Lower lobe of right lung (tissue), 2 donors: ENCODE results near the gene COLEC12. TPM values are rescaled to one million over a fixed set of nuclear protein-coding genes. Genes with fewer than 3 reads are reported as not detected.

Experiments used
- ATAC-seq, 2 donors: fragments of 200-7000 bp; cut with Tn5 transposase; one replicate each; pipeline ENCODE4 v1.9.1; 2020 to 2022; ENCODE audit warnings: mild to moderate bottlenecking in 2 of 2, moderate library complexity in 2 of 2
- DNase-seq: peaks from one replicate; pipeline ENCODE4 v3.0.0-alpha.2; 2020
- H3K27ac ChIP-seq: fragments of 200-600 bp; one replicate; pipeline ENCODE4 v1.8.0; 2022
- H3K27me3 ChIP-seq: fragments of 200-600 bp; one replicate; pipeline ENCODE4 v1.8.0; 2022; ENCODE audit warnings: low read depth
- H3K36me3 ChIP-seq: fragments of 200-600 bp; one replicate; pipeline ENCODE4 v1.8.0; 2022; ENCODE audit warnings: mild to moderate bottlenecking
- H3K4me1 ChIP-seq: fragments of 200-600 bp; one replicate; pipeline ENCODE4 v1.8.0; 2022
- H3K4me3 ChIP-seq: fragments of 200-600 bp; one replicate; pipeline ENCODE4 v1.8.0; 2022; ENCODE audit warnings: mild to moderate bottlenecking
- H3K9me3 ChIP-seq: fragments of 200-600 bp; one replicate; pipeline ENCODE4 v1.8.0; 2022
- intact Hi-C: fragments of 100-400 bp; cut with DNase I; formaldehyde crosslinking; loops from one replicate; pipeline ENCODE4 v1.11.0; 2022
- total RNA-seq: library from RNA; stranded (reverse); fragmentation: NEBNext Ultra II Directional; extraction: Animal tissue kit (Norgen Biotek cat#: 25700); gene quantifications from one replicate; pipeline ENCODE4 v1.2.1, GENCODE V29; 2021
- TF ChIP-seq, protein P1 (sequence below): fragments of 200-600 bp; IDR thresholded peaks from one replicate; pipeline ENCODE4 v1.8.0; 2022; ENCODE audit warnings: antibody characterized with exemption, mild to moderate bottlenecking
- donor health status: DM: no; HTN: yes; CAD: no; lungs with severe emphysema.

COLEC12 gene
- total RNA-seq, 1 donor from 2014 or later: 79.2 TPM

DNA sequence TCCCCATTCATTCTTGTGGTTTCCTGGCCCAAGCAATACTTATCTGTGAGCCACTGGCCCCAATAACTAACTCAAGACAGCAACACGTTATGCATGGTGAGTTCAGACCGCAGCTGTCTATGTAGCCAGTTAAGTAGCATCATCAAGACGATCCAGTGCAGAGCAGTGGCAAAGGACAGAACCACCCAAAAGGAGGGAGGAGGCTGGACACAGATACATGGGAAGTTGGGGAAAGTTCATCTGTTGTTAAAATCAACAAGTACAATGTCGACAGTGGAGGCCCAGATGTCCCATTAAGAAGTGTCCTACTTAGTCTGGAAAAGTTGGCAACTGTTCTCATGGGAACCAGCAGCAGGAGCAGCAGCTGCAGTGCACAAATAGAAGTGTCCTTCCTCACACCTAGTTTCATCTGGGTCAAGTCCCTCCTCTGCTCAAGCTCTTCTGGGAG, 125.8 kb downstream of the COLEC12 start:
- TF ChIP-seq, protein P1, sequence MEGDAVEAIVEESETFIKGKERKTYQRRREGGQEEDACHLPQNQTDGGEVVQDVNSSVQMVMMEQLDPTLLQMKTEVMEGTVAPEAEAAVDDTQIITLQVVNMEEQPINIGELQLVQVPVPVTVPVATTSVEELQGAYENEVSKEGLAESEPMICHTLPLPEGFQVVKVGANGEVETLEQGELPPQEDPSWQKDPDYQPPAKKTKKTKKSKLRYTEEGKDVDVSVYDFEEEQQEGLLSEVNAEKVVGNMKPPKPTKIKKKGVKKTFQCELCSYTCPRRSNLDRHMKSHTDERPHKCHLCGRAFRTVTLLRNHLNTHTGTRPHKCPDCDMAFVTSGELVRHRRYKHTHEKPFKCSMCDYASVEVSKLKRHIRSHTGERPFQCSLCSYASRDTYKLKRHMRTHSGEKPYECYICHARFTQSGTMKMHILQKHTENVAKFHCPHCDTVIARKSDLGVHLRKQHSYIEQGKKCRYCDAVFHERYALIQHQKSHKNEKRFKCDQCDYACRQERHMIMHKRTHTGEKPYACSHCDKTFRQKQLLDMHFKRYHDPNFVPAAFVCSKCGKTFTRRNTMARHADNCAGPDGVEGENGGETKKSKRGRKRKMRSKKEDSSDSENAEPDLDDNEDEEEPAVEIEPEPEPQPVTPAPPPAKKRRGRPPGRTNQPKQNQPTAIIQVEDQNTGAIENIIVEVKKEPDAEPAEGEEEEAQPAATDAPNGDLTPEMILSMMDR: no peak
- peaks cover 67% of the 10 kb centered on the region for H3K4me1 ChIP-seq
- intact Hi-C loops: no loop called here
- H3K9me3 ChIP-seq: no peaks in the 10 kb centered on the region
- ATAC-seq (peak in 1 of 2 donors; percentile 60), DNase-seq (no peak)
- no peak overlapping the region for H3K4me3 ChIP-seq
- H3K27me3 ChIP-seq: no peaks in the 10 kb centered on the region
- no peaks in the 10 kb centered on the region for H3K36me3 ChIP-seq
- no peak overlapping the region for H3K27ac ChIP-seq

DNA sequence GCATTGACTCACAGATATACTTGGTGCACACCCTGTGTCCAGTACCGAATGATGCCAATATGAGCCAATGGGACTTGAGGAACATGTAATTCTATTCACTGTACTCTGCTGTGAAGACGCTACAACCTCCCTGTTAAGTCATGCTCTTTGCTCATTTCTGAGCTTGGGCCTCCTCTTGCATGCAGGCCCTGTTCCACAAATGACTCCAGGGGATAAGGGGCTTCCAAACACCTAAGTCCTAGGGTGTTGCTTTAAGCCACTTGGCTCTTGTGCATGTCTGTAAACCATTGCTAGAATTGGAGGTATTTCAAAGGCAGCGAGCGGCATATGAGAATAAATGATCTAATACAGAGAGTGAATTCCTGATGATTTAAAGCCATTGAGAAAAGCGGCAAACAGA, 126.7 kb downstream of the COLEC12 start:
- no peak for DNase-seq
- peaks cover 59% of the 10 kb centered on the region for H3K4me1 ChIP-seq
- no peak overlapping the region for H3K4me3 ChIP-seq
- H3K9me3 ChIP-seq: no peaks in the 10 kb centered on the region
- TF ChIP-seq, protein P1: no peak
- no peaks in the 10 kb centered on the region for H3K36me3 ChIP-seq
- no peaks in the 10 kb centered on the region for H3K27me3 ChIP-seq
- no peak for ATAC-seq
- intact Hi-C loops: no loop called here
- no peak overlapping the region for H3K27ac ChIP-seq

DNA sequence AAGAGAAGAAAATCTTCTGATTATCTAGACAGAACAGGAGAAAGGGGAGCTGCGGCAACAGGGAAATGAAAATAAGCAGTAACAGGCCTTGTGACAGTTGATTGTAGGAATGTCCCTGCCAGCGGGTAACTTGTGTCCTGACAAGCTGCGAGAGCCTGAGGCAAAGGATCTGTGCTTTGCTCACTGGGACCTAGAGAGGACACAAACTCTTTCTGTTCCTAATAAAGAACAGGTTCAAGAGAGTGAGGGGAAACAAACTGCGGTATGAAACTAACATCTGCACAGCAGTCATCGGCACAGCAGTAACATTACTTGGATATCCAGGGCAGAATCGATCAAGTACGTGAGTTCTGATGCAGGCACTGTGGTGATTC, 128.9 kb downstream of the COLEC12 start:
- H3K9me3 ChIP-seq: no peaks in the 10 kb centered on the region
- no peak overlapping the region for H3K27ac ChIP-seq
- intact Hi-C loops: no loop called here
- no peaks in the 10 kb centered on the region for H3K36me3 ChIP-seq
- H3K4me1 ChIP-seq: peaks cover 40% of the 10 kb centered on the region
- no peak for DNase-seq
- H3K4me3 ChIP-seq: no peak overlapping the region
- ATAC-seq: no peak
- H3K27me3 ChIP-seq: no peaks in the 10 kb centered on the region
- TF ChIP-seq, protein P1: no peak

DNA sequence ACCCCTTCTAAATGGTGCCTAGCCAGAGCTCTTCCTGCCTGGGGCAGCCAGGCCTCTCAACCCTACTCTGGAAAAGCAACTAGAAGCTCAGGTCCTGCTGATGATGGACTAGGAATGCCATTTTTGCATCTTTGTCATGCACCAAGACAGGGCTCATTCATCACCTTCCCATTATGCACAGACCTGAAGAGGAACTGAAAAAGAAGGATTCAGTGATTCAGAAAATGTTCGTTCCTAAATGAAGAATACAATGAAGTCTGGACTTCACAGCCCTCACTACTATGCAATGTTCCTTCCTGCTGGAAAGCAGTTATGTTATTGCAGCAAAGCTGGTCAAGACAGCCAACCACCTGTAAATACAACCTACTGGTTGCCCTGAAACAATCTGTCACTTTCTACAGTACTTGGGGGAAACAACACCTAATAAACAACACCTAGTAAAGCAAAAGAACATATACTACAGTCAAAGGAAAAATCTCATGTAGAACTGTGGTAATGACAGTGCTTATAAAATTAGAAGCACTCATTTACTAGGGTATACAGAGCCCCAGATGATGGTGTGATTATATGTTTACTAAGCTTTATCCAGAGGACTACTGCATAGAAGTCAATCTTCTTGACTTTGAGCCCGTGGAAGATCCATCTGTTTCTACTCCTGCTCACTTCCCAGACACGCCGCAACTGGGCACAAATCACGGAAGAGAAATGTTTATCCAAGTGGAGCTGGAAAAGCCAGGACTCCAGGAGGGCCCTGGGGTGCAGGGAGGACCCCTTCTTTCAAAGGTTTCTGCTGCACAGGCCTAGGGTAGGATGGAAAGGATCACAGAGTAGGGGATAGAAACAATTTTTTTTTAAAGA, 129.5 kb downstream of the COLEC12 start:
- TF ChIP-seq, protein P1: no peak
- intact Hi-C loops: no loop called here
- H3K27ac ChIP-seq: no peak overlapping the region
- H3K27me3 ChIP-seq: no peaks in the 10 kb centered on the region
- no peaks in the 10 kb centered on the region for H3K9me3 ChIP-seq
- peak in 1 of 2 donors; percentile 12 for ATAC-seq
- no peaks in the 10 kb centered on the region for H3K36me3 ChIP-seq
- no peak overlapping the region for H3K4me3 ChIP-seq
- DNase-seq: no peak
- H3K4me1 ChIP-seq: peaks cover 34% of the 10 kb centered on the region

DNA sequence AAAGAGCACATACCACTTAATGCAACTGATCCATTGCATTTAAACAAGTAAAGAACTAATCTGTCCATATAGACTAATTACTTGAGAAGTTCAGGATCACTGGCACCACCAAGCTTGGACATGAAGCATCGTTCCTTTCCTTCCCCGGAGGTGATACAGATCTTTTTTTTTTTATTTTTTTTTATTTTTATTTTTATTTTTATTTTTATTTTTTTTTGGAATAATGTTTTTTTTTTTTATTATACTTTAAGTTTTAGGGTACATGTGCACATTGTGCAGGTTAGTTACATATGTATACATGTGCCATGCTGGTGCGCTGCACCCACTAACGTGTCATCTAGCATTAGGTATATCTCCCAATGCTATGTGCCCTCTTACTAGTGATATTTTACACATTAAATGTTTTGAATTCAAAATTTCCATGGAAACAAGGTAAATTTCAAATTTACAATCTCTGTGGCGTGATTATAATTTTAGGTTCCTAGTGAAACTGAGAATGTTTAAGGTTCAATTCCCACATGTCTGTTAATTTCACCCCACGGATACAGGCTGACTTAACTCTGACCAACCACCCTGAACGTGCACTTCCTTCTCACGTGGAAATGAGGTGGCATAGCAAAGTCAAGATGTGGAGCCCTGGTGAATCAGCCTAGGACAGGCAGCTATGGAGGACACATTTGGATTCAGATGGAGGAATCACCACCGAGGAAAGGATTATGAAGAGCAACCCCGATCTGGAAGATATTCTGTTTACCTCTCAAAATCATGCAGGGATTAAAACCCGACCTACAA, 131.1 kb downstream of the COLEC12 start:
- Histone ChIP-seq H3K36me3 (no peaks in the 10 kb centered on the region), H3K4me1 (peaks cover 23% of the 10 kb centered on the region), H3K9me3 (no peaks in the 10 kb centered on the region), H3K27ac (no peak overlapping the region), H3K4me3 (no peak overlapping the region), H3K27me3 (no peaks in the 10 kb centered on the region)
- TF ChIP-seq, protein P1: no peak
- DNase-seq (no peak), ATAC-seq (no peak)
- intact Hi-C loops: no loop called here
